ENCODE results near the gene SHISAL1.

Gene SHISAL1

GRCh38 chr22:44219101-44219870 lies 93.5 kb downstream of the SHISAL1 start:
- Histone ChIP-seq H3K4me3 (replicated peaks; ENCODE audit: insufficient read depth, low read length) (no peak overlapping the region), H3K27me3 (ENCODE audit: insufficient read depth, poor library complexity, severe bottlenecking) (no peaks in the 10 kb centered on the region), H3K27ac (replicated peaks) (no peak overlapping the region)
- TF ChIP-seq SPI1 (IDR thresholded peaks at IDR 0.05; ENCODE audit: borderline replicate concordance, low read depth) (no peak), REST (IDR thresholded peaks at IDR 0.05; ENCODE audit: insufficient replicate concordance, low read depth) (no peak), CTCF (IDR thresholded peaks at IDR 0.05; ENCODE audit: insufficient read depth, low read length) (no peak), GABPA (IDR thresholded peaks at IDR 0.05; ENCODE audit: low read depth) (no peak), POLR2AphosphoS5 (IDR thresholded peaks at IDR 0.05; ENCODE audit: low read depth) (no peak)
- no peak for DNase-seq (ENCODE audit: low read depth in 1 of 2, low spot score in 1 of 2)

- no peaks in the 10 kb centered on the region for H3K27me3 ChIP-seq (ENCODE audit: insufficient read depth, poor library complexity, severe bottlenecking)
- DNase-seq (ENCODE audit: low read depth in 1 of 2, low spot score in 1 of 2): no peak
- TF ChIP-seq REST (IDR thresholded peaks at IDR 0.05; ENCODE audit: insufficient replicate concordance, low read depth) (no peak), SPI1 (IDR thresholded peaks at IDR 0.05; ENCODE audit: borderline replicate concordance, low read depth) (no peak)
- no peak overlapping the region for H3K4me3 ChIP-seq (replicated peaks; ENCODE audit: insufficient read depth, low read length)
- H3K27ac ChIP-seq (replicated peaks): no peak overlapping the region
These were observed 94.7 kb downstream of the SHISAL1 start for GRCh38 chr22:44218071-44218470.

- no peak overlapping the region for H3K27ac ChIP-seq (replicated peaks)
- no peak for DNase-seq (ENCODE audit: low read depth in 1 of 2, low spot score in 1 of 2)
- TF ChIP-seq REST (IDR thresholded peaks at IDR 0.05; ENCODE audit: insufficient replicate concordance, low read depth): no peak
- TF ChIP-seq CTCF (IDR thresholded peaks at IDR 0.05; ENCODE audit: insufficient read depth, low read length): no peak
- no peak for TF ChIP-seq GABPA (IDR thresholded peaks at IDR 0.05; ENCODE audit: low read depth)
- no peak for TF ChIP-seq SPI1 (IDR thresholded peaks at IDR 0.05; ENCODE audit: borderline replicate concordance, low read depth)
- no peak for TF ChIP-seq POLR2AphosphoS5 (IDR thresholded peaks at IDR 0.05; ENCODE audit: low read depth)
- no peaks in the 10 kb centered on the region for H3K27me3 ChIP-seq (ENCODE audit: insufficient read depth, poor library complexity, severe bottlenecking)
- no peak overlapping the region for H3K4me3 ChIP-seq (replicated peaks; ENCODE audit: insufficient read depth, low read length)
These were observed 95.4 kb downstream of the SHISAL1 start for GRCh38 chr22:44217346-44217745.

Data from HL-60 (cell line).